HG03045 (cell line): ENCODE results near the gene ARHGEF33.
"Not testable (repeated sequence)": the region's sequence is repeated elsewhere in the genome, so short reads cannot be mapped to it uniquely, and the experiment has no call there.

ENCODE experiments used
- ATAC-seq: cut with Tn5 transposase; IDR thresholded peaks from one replicate; pipeline ENCODE4 v1.9.1; 2021; ENCODE audit warnings: mild to moderate bottlenecking, moderate library complexity; ENCODE audit not compliant: unreplicated experiment

ARHGEF33 gene

DNA sequence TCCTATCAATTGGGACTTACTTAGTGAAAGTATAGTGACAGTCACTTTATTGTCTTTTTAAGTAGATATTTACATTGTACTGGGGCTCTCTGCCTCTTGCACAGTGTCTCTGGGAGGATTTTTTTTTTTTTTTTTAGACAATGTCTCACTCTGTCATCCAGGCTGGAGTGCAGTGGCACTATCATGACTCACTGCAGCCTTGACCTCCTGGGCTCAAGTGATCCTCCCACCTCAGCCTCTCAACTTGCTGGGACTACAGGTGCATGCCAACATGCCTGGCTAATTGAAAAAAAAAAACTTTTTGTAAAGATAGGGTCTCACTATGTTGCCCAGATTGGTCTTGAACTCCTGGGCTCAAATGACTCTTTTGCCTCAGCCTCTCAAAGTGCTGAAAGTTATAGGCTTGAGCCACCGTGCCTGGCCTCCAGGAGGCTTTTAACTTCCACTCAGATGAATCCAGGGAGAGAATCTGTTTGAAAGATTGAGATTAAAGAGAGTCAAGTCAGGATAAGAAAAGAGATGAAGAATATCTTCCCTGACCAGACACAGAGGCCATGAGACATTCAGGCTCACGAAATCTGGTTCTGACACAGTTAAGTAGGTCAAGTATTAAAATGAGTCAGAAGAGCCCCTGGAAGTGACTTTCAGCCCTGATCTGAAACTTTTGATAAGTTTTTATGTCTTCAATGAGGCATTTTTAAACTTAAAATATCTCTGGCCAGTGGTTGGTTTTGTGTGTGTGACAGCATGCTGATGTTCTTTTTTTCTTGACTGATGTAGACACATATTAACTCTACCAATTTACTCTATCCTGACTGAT lies 18.3 kb downstream of the ARHGEF33 start:
- ATAC-seq, result peak; percentile 76

DNA sequence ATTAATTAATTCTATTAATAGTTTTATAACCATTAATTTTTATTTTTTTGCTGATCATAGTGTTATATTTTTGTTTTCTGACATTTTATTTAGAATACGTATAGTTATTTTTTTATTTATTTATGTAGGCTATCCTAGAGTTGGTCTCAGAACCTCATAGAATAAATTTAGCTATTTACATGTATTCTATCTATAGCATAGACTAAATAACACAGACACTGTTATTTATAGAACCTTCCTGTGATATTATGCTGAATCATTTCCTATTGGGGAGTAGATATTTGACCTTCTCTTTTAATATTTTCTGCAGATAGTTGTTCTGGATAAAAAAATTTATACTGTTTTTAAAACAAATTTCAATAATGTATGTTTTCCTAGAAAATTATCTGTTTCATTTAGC lies 20.2 kb downstream of the ARHGEF33 start:
- no peak for ATAC-seq

- no peak for ATAC-seq
Observed at GRCh38 chr2:38911191-38911590, 21.5 kb downstream of the ARHGEF33 start.

GRCh38 chr2:38912619-38913018 lies 22.9 kb downstream of the ARHGEF33 start:
- no peak for ATAC-seq

GRCh38 chr2:38922389-38922788 lies 32.7 kb downstream of the ARHGEF33 start:
- ATAC-seq, result no peak

DNA sequence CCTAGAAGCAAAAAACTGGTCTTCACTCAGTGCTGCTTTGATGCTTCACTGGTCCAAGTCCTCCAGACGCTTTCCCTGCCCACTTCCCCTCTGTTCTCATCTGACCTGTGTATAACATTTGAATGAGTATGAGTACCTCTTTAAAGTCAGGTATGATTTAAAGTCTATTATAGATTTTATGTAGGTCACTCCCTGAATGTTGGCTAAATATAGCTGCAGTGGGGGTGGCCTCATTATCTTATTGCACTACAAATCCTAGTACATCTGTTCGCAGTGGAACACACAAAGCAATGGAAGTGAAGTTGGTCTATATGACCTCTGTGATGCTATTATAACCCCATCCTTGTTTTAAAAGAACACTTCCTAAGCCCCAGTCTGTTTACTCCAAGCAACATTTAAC lies 33.2 kb downstream of the ARHGEF33 start:
- no peak for ATAC-seq

GRCh38 chr2:38925982-38926381 lies 36.3 kb downstream of the ARHGEF33 start:
- no peak for ATAC-seq

DNA sequence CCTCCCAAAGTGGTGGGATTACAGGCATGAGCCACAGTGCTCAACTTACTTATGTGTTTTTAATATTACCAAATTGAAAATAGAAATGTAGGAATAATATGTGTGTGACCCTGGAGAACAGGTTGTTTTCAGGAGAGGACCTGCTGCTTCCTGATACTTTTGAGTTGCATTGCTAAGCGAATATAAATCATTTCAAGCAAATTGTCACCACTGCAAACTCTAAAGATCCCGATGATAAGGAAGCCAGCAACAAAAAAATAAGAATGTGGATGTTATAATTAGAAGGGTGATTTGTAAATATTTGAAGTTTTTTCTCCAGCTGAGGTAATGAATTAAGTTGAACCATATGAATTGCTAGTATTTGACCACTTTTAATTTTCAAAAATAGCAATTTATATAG lies 40.9 kb downstream of the ARHGEF33 start:
- no peak for ATAC-seq

DNA sequence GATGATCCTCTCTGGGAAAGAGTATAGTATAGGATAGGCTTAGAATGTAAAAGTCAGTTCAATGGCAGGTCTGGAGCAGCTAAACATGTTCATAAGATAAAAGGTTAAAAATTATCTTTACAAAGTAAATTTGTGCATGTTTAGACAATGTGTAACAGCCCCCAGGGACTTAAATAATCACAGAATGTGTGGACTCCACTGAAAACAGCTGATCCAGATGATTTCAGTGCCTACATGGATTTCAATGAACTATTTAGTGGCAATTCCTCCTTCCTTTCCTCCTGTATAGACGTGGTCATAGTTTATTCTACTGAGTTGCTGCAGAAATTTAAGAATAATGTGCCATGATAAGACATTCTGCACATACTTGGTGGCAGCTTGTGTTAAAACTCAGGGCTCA lies 42.9 kb downstream of the ARHGEF33 start:
- ATAC-seq, result no peak

GRCh38 chr2:38933653-38934052 lies 44.0 kb downstream of the ARHGEF33 start:
- no peak for ATAC-seq

- ATAC-seq, result no peak
Observed at GRCh38 chr2:38934742-38935141, 45.1 kb downstream of the ARHGEF33 start.

DNA sequence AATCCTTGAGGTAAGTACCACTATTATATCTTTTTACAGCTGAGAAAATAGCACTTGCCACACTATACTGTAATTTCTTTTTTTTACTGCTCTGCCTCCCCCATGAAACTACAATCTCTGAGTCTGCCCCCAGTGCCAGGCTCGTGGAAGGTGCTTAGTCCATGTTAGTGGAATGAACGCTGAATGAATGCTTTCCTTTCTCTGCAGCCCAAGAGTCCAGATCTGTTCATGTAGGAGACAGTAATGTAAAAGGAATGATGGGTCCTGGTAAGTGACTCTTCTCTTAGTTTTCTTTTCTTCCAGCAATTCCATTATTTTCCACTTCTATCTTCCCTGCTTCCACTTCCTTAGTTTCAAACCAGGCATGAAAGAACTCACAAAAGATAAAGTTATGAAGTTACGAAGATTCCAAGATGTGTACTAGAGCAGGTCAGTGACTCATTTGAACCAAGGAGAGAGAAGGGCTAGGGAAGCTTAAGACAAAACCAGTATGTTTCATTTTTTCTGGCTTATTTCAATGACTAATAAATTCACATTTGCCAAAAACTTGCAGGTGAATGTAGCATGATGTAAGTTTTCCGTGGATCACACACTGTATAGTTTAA lies 46.0 kb downstream of the ARHGEF33 start:
- no peak for ATAC-seq

DNA sequence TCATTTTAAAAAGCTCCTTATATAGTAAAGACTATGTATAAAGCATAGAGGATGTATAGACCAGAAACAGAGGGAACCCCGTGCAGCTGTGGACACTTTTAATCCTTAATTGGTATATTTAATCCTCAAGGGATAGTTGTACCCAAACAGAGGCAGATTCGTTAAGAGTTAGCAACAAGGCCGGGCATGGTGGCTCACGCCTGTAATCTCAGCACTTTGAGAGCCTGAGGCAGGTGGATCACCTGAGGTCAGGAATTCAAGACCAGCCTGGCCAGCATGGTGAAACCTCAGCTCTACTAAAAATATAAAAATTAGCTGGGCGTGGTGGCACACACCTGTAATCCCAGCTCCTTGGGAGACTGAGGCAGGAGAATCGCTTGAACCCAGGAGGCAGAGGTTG lies 46.8 kb downstream of the ARHGEF33 start:
- ATAC-seq, result not testable (repeated sequence)

- ATAC-seq, result no peak
Observed at GRCh38 chr2:38937548-38937947, 47.9 kb downstream of the ARHGEF33 start.

- no peak for ATAC-seq
Observed at GRCh38 chr2:38940746-38941145, 51.1 kb downstream of the ARHGEF33 start.

DNA sequence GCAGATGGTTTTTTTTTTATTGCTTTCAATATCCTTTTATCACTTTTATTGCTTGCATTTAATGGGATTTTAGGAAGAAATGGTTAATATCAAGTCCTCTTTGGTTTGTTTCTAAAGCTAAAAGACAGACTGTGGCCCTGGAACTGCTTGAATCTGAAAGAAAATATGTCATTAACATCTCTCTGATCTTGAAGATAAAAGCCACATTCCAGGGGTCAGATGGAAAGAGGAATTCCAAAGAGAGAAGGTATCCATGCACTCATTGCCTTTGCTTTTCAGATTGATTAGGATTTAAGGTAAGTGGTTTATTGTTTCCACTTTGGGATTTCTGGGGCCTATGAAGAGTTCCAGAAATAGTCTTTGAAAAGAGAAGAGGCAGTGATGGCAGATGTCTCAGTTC lies 54.1 kb downstream of the ARHGEF33 start:
- ATAC-seq, result no peak

DNA sequence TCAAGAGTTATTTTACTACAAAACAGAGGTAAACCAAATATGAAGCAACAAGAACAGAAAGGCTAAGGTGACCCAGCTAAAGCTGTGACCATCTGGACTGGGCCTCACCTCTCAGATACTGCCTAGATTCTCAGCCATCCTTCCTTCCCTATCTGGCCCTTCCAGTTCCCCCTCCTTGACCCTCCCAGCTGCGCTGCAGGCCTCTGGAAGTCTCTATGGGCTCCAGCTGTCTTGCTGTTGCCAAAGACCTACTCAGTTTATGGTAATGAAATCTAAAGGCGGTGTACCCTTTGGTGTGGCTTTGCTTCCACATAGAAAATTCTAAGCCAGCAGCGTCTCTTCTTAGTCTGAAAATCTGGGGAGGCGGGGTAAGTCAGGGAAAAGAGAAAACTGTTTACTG lies 55.7 kb downstream of the ARHGEF33 start:
- ATAC-seq, result no peak

- ATAC-seq, result no peak
Observed at GRCh38 chr2:38945911-38946310, 56.2 kb downstream of the ARHGEF33 start.

GRCh38 chr2:38947241-38948239 lies 57.9 kb downstream of the ARHGEF33 start:
- ATAC-seq, result peak; percentile 70

DNA sequence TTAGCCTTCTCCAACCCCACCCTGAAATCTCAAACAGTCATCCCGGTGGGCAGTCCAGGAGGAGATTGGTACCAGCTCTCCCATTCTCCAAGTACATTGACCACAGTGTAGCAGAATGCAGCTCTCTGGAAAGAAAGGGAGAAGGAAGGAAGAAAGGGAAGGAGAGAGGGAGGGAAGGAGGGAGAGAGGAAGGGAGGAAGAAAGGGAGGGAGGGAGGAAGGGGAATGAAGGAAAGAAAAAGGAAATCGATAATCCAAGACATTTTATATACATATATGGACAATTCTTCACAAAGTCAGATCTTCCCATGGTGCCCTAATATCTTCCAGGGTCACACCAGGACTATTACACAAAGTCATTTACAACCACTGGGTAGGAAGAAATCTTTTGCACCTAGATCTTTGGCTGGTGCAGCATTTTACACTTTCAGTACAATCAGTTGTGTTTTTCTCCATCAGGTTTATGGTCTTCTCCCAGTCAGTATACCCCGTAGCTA lies 58.8 kb downstream of the ARHGEF33 start:
- ATAC-seq, result no peak

DNA sequence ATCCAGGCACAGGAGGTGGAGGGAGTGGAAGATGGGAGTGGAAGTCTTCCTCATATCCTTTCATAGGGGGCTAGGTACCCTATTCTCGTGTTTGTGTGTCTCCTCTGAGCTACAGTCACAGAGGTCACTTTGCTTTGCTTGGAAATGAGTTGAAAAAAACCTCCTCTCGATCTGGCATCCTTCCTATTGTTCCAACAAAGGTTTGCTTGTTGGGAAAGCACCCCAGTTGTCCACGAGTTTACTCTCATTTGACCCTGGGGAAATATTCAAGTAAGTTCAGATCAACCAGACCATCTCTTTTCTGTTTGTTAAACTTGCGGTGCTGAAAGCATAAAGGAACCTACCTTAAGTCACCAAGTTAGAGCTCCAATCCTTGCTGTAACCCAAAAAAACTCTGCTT lies 59.3 kb downstream of the ARHGEF33 start:
- ATAC-seq, result no peak
